ENCODE measurements around the gene PPFIBP2.

Gene PPFIBP2

DNA sequence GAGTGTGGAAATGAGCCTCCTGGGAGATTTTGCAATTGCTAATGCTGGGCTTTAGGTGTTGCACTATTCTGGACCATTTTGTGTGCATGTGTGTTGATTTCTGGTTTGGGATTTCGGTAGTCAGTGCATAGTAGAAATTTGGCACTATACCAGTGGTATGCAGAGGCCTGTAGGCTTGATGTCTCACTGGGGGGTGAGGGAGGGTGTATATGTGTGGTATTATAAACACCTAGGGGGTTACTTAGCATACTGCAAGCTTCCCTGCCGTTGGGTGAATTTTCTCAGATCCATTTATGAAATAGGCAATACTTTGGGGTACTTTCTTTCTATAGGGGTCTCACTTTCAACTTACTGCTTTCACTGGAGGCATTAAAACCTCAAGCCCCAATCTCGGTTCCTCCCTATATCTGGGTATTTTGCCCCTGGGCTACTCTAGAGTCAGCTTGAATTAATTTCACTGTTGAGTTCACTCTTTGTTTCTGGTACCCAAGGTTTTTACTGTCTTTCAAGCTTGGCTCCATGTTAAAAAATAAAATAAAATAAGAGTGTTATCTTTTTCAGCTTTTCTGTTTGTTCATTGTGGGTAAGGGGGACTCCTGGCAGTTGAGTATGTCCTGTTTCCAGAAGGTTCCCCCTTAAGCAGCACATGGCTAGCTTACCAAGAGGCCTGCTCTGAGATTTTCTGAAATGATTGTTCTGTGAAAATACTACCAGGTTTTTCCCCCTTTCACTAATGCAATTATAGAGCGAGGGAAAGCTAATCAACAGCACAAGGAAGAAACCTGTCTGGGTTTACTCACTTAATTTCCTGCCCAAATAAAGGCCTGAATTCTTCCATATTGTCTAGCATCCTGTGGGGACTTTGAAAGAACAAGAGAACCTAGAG lies 45.8 kb downstream of the PPFIBP2 start:
- H3K9me3 Mint-ChIP-seq: no peaks in the 10 kb centered on the region
- ATAC-seq (ENCODE audit: low read depth): no peak

DNA sequence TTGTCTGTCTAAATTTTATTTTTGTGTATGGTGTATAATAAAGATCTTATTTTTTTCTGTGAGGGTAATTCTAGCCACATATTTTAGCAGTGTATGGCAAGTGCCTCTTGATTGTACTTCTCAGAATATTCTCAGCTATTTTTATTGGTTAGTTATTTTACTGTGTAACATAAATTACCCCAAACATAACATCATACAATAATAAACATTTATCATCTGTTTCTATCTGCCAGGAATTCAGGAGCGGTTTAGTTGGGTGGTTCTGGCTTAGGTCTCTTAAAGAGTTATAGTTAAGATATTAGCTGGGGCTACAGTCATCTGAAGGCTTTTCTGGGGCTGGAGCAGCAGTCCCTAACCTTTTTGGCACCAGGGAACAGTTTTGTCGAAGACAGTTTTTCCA lies 47.8 kb downstream of the PPFIBP2 start:
- H3K9me3 Mint-ChIP-seq: no peaks in the 10 kb centered on the region
- H3K4me3 Mint-ChIP-seq: no peak overlapping the region
- no peak for DNase-seq (ENCODE audit: low spot score in 2 of 2)
- peaks cover 13% of the 10 kb centered on the region for H3K4me1 Mint-ChIP-seq
- no peaks in the 10 kb centered on the region for H3K27me3 Mint-ChIP-seq
- H3K27ac Mint-ChIP-seq: no peak overlapping the region
- peaks cover 27% of the 10 kb centered on the region for H3K36me3 Mint-ChIP-seq
- ATAC-seq (ENCODE audit: low read depth): no peak

More for the DNA sequence above, 45.8 kb downstream of the PPFIBP2 start:
- H3K36me3 Mint-ChIP-seq: peaks cover 19% of the 10 kb centered on the region
- peaks cover 15% of the 10 kb centered on the region for H3K4me1 Mint-ChIP-seq
- no peak overlapping the region for H3K27ac Mint-ChIP-seq
- no peak overlapping the region for H3K4me3 Mint-ChIP-seq
- no peaks in the 10 kb centered on the region for H3K27me3 Mint-ChIP-seq
- DNase-seq (ENCODE audit: low spot score in 2 of 2): no peak

DNA sequence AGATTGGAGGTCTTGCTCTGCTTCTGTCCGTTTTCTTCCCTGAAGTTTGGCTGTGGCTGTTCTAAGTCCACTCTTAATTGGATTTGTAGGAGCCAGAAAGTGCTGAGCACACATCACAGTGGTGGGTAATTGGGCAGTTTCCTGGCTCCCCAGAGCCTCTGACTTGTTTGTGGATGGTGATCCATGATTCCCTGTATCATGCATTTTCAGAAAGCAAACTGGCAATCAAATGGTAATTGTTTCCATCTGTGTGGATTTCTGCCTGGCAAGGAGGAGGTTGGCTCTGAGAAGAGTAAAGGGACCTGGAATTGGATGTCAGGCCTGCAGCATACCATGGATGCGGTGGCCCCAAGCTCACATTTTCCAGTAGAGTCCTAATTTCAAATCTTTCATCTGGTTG lies 49.5 kb downstream of the PPFIBP2 start:
- H3K27me3 Mint-ChIP-seq: no peaks in the 10 kb centered on the region
- peaks cover 6% of the 10 kb centered on the region for H3K4me1 Mint-ChIP-seq
- H3K4me3 Mint-ChIP-seq: no peak overlapping the region
- no peak for ATAC-seq (ENCODE audit: low read depth)
- peaks cover 1% of the 10 kb centered on the region for H3K9me3 Mint-ChIP-seq
- no peak overlapping the region for H3K27ac Mint-ChIP-seq
- H3K36me3 Mint-ChIP-seq: peaks cover 34% of the 10 kb centered on the region
- DNase-seq (ENCODE audit: low spot score in 2 of 2): no peak

DNA sequence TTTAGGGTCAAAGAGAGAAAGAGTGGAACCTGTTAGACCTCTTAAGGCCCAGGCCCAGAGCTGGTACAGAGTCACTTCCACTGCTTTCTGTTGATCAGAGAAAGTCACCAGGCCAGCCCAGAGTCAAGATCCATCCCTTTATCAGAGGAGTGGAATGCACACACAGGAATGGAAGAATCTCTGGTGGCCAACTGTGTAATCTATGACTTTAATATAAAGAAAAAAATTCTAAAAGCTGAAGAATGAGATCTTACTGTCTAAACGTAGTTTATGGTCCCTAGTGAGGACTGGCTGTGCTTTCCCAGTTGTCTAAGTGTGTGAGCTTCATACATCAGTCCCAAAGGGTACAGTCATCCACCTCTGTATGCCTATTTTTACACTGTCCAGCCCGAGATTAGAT lies 51.0 kb downstream of the PPFIBP2 start:
- DNase-seq (ENCODE audit: low spot score in 2 of 2) (no peak), ATAC-seq (ENCODE audit: low read depth) (no peak)
- Mint-ChIP-seq H3K36me3 (peaks cover 40% of the 10 kb centered on the region), H3K9me3 (peaks cover 1% of the 10 kb centered on the region), H3K27me3 (no peaks in the 10 kb centered on the region), H3K27ac (no peak overlapping the region), H3K4me1 (peaks cover 2% of the 10 kb centered on the region), H3K4me3 (no peak overlapping the region)

DNA sequence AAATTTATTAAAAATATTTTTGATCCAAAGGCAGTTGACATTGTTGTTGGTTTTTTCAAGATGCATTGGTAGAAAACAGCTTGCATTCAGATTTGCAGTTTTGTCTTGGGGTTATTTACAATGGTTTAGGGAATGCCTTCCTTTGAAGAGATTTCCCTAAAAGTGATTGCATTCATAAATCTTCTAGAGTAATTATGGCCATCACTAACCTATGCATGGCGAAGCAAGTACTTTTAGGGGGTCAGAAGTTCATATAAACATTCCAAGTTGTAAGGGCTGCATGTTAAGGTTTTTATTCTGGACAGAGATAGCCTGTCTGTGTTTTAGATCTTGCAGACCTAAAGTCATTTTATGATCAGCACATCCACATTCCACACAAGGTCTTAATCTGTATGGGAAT lies 53.5 kb downstream of the PPFIBP2 start:
- Mint-ChIP-seq H3K27me3 (no peaks in the 10 kb centered on the region), H3K9me3 (peaks cover 1% of the 10 kb centered on the region), H3K4me3 (no peak overlapping the region), H3K27ac (no peak overlapping the region), H3K36me3 (peaks cover 40% of the 10 kb centered on the region), H3K4me1 (peaks cover 13% of the 10 kb centered on the region)
- DNase-seq (ENCODE audit: low spot score in 2 of 2) (no peak), ATAC-seq (ENCODE audit: low read depth) (no peak)

DNA sequence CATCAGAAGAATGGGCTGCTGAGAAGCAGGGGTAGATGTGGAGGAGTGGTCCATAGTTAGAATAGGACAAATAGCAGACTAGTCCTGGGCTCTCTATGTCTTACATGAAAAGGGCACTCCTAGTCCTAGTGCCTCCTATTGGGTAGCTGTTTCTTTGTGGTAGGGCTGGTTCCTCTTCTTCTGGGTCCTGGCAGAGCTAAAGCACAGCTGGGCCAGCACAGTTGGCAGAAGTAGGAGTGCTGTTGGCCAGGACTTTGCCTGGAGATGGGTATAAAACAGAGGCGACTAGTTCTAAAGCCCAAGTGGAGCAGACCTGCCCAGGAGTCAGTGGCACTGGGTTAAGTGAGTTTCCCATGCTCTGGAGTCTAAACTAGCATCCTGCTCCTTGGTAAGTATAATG lies 55.2 kb downstream of the PPFIBP2 start:
- peaks cover 1% of the 10 kb centered on the region for H3K9me3 Mint-ChIP-seq
- DNase-seq (ENCODE audit: low spot score in 2 of 2) (no peak), ATAC-seq (ENCODE audit: low read depth) (no peak)
- no peak overlapping the region for H3K4me3 Mint-ChIP-seq
- H3K27ac Mint-ChIP-seq: no peak overlapping the region
- H3K27me3 Mint-ChIP-seq: no peaks in the 10 kb centered on the region
- H3K36me3 Mint-ChIP-seq: peaks cover 35% of the 10 kb centered on the region
- H3K4me1 Mint-ChIP-seq: peaks cover 11% of the 10 kb centered on the region

DNA sequence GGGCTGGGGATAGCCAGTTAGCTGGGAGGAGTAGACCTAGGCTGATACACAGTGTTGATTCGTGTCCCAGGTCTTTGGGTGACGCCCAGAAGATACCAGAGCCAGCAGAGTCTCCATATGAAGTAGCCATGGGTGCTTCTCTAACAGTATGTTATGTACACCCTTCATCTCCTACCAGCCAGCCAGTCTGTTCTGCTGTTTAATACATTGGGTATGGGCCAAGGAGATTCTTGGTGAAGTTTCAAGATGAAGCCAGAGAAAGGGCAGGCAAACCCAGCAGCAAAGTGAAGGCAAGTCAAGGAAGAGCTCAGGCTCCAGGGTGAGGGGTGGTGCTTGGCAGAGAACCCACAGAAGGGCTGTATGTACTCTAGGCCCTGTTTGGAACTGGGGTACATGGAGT lies 56.4 kb downstream of the PPFIBP2 start:
- H3K36me3 Mint-ChIP-seq: peaks cover 35% of the 10 kb centered on the region
- no peak overlapping the region for H3K27ac Mint-ChIP-seq
- peaks cover 15% of the 10 kb centered on the region for H3K4me1 Mint-ChIP-seq
- no peak overlapping the region for H3K4me3 Mint-ChIP-seq
- no peaks in the 10 kb centered on the region for H3K27me3 Mint-ChIP-seq
- no peak for DNase-seq (ENCODE audit: low spot score in 2 of 2)
- no peak for ATAC-seq (ENCODE audit: low read depth)
- peaks cover 1% of the 10 kb centered on the region for H3K9me3 Mint-ChIP-seq

DNA sequence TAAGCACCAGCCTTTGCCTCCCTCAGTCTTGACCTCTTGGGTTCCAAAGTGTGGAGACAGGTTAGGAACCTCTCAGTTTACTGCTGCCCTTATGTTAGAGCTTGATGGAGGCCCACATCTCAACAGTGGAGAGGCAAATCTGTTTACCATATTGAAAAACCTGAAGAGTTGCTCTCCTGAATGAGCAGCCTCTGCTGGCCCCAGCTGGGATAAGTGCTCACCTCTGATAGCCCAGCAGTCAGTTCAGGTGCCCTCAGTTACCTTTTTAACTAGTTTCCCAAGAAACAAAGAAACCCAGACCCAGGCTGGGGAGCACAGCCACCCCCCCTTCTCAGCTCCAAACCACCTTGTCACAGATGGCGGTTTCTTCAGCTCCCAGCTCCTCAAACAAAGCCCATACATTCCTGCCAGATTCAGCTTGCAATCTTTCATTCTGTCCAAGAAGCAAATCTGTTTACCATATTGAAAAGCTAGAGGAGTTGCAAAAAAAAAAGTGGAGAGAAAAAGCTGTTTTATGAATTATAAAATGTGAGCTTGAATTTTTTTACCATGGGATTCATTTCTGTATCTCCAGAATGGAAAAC lies 57.2 kb downstream of the PPFIBP2 start:
- Mint-ChIP-seq H3K9me3 (peaks cover 1% of the 10 kb centered on the region), H3K27me3 (no peaks in the 10 kb centered on the region), H3K4me3 (no peak overlapping the region), H3K36me3 (peaks cover 27% of the 10 kb centered on the region), H3K27ac (peak overlapping the region; percentile 41), H3K4me1 (peaks cover 20% of the 10 kb centered on the region)
- ATAC-seq (ENCODE audit: low read depth): no peak
- no peak for DNase-seq (ENCODE audit: low spot score in 2 of 2)

DNA sequence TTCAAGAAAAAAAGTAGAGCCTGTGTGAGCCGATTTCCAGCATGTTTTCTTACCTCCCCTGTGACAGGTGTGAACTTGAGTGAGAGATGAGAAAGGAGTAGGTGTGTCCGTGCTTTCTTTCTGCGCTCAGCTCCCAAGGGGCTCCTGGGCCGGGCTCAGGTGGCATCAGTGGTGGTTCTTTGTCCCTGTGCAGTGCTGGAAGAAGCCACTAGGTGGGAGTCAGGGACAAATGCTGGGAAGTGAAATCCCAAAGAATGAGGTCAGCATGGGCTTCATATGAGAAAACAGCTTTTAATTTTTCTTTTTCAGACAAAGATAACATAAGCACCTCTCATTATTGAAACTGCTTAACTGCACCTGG lies 57.8 kb downstream of the PPFIBP2 start:
- H3K4me1 Mint-ChIP-seq: peaks cover 20% of the 10 kb centered on the region
- H3K36me3 Mint-ChIP-seq: peaks cover 25% of the 10 kb centered on the region

DNA sequence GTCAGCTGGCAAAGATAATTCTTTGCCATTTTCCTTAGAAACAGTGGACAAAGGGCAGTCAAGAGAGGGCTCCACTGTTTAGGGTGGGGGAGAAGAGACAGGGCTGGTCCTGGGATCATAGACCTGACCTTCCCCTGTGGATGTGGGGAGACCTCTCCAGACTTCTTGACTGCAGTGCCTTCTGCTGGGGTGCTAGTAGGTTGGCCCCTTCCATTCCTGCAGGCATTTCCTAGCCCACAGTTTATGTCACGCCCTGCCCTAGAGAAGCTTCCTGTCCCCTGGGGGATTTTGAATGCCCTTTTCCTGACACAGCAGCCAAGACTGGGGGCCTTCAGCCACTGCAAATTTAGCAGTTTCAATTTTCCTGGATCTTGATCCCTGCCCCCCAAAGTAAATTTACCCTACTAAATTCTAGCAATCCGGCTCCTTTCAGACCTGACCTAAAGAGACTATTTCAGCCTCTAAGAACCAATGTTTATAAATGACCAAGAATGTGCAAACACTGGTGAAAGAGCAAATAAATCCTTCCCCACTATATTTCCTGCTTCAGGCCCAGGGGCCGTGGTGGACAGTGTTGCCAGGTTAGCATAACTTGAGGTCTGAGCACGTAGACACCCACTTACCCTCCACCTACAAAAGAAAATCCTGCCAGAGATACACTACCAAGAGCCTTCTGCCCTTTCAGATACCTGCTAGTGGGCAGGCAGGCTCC lies 58.4 kb downstream of the PPFIBP2 start:
- peaks cover 21% of the 10 kb centered on the region for H3K4me1 Mint-ChIP-seq
- no peaks in the 10 kb centered on the region for H3K27me3 Mint-ChIP-seq
- H3K36me3 Mint-ChIP-seq: peaks cover 20% of the 10 kb centered on the region
- H3K9me3 Mint-ChIP-seq: peaks cover 1% of the 10 kb centered on the region
- no peak for ATAC-seq (ENCODE audit: low read depth)
- H3K27ac Mint-ChIP-seq: peak overlapping the region; percentile 41
- no peak for DNase-seq (ENCODE audit: low spot score in 2 of 2)
- H3K4me3 Mint-ChIP-seq: no peak overlapping the region

More for the DNA sequence above, 57.8 kb downstream of the PPFIBP2 start:
- H3K4me3 Mint-ChIP-seq: no peak overlapping the region
- DNase-seq (ENCODE audit: low spot score in 2 of 2) (no peak), ATAC-seq (ENCODE audit: low read depth) (no peak)
- peak overlapping the region; percentile 41 for H3K27ac Mint-ChIP-seq
- peaks cover 1% of the 10 kb centered on the region for H3K9me3 Mint-ChIP-seq
- H3K27me3 Mint-ChIP-seq: no peaks in the 10 kb centered on the region

DNA sequence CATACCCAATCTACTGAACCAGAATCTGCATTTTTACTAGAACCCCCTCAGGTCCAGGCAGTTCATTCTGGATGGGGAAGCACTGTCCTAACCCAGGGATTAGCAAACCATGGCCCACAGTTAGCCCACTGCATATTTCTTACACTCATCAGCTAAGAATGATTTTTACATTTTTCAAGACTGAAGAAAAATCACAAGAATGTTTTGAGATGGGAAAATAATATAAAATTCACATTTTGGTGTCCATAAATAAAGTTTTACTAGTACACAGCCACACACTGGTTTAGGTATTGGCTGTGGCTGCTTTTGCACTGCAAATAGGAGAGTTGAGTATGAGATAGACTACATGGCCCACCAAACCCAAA lies 59.4 kb downstream of the PPFIBP2 start:
- DNase-seq (ENCODE audit: low spot score in 2 of 2) (no peak), ATAC-seq (ENCODE audit: low read depth) (no peak)
- H3K36me3 Mint-ChIP-seq: peaks cover 14% of the 10 kb centered on the region
- H3K9me3 Mint-ChIP-seq: no peaks in the 10 kb centered on the region
- no peaks in the 10 kb centered on the region for H3K27me3 Mint-ChIP-seq
- H3K4me1 Mint-ChIP-seq: peaks cover 31% of the 10 kb centered on the region
- H3K4me3 Mint-ChIP-seq: no peak overlapping the region
- H3K27ac Mint-ChIP-seq: no peak overlapping the region

DNA sequence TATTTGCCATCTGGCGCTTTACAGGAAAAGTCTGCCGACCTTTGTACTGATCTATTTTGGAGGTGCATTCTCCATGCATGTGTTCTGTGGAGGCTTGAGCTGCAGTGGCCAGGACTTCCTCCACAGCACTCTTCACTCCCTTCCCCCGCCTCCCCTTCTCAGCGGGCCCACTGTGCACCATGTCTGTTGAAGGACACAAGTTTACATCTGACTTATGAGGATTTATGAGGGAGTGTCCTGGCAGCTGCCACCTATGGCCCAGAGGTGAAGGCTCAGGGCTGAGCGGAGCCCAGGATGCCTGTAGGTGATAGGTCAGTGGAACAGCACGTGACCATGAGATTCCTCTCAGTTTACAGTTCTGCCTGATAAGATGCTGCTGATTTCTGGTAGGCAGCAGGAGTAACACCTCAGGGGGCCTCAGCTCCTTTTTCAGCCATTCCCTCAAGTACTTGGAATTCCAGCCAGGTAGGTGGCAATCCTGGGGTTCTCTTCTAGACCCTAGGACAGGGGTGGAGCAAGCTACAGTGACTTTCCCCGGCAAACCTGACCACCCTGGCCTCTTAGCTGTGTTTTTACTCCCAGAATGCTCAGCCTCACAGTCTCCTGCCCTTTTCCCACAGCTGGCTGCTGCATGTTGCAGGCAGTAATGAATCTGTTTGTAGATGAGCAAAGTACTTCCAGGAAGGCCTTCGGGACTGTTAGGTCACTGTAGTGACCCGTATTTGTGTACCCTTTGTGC lies 59.9 kb downstream of the PPFIBP2 start:
- H3K4me1 Mint-ChIP-seq: peaks cover 35% of the 10 kb centered on the region
- no peak for DNase-seq (ENCODE audit: low spot score in 2 of 2)
- H3K9me3 Mint-ChIP-seq: no peaks in the 10 kb centered on the region
- H3K36me3 Mint-ChIP-seq: peaks cover 11% of the 10 kb centered on the region
- H3K27me3 Mint-ChIP-seq: no peaks in the 10 kb centered on the region
- no peak for ATAC-seq (ENCODE audit: low read depth)
- H3K27ac Mint-ChIP-seq: no peak overlapping the region
- no peak overlapping the region for H3K4me3 Mint-ChIP-seq

DNA sequence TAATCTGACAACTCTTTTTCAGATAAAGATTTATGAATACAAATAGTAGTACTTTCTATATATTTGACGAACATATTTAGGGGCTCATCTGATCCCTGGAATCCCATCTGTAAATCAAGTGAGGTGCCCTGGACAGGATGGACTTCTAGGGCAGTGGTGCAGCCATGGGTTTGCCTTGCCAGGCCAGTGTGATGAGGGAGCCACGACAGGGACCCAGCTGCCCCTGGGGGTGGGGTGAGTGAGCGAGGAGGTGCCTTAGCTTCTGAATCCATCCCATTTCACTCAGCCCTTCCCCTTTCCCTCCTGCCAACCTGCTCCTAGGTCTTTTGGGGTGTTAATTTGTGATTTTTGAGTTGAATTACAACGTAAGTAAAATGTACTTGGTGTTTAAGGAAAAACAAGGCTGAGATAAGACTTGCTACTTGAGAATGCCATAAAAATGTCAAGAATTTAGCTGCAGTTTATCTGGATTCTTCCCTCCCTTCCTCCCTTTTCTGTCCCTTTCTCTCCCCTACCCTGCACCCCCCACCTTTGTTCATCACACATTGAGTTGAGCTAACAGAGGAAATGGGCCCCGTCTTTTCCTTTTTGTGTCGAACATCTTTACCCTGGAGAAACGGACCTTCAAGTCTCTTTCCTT lies 60.8 kb downstream of the PPFIBP2 start:
- no peaks in the 10 kb centered on the region for H3K9me3 Mint-ChIP-seq
- H3K4me1 Mint-ChIP-seq: peaks cover 36% of the 10 kb centered on the region
- no peak for DNase-seq (ENCODE audit: low spot score in 2 of 2)
- H3K36me3 Mint-ChIP-seq: peaks cover 7% of the 10 kb centered on the region
- no peak overlapping the region for H3K27ac Mint-ChIP-seq
- H3K4me3 Mint-ChIP-seq: no peak overlapping the region
- no peaks in the 10 kb centered on the region for H3K27me3 Mint-ChIP-seq
- no peak for ATAC-seq (ENCODE audit: low read depth)
